Lower leg skin (tissue), 3 donors: Measurements from ENCODE around the gene STN1.

ENCODE experiments used
- CTCF ChIP-seq, 3 donors: fragments of 450-650 bp; IDR thresholded peaks; one replicate each; pipeline ENCODE4 v1.5.1; 2016; ENCODE audit warnings: antibody characterized with exemption in 3 of 3, mild to moderate bottlenecking in 3 of 3, moderate library complexity in 2 of 3
- POLR2A ChIP-seq, 2 donors: fragments of 450-650 bp; IDR thresholded peaks; one replicate each; pipeline ENCODE4 v1.6.1; 2016 to 2017; ENCODE audit warnings: antibody characterized with exemption in 2 of 2, mild to moderate bottlenecking in 1 of 2, moderate library complexity in 1 of 2

GRCh38 chr10:103919648-103920025 lies 1.7 kb upstream of the STN1 start:
- no peak for TF ChIP-seq CTCF (IDR thresholded peaks at IDR 0.05)
- no peak for TF ChIP-seq POLR2A (IDR thresholded peaks at IDR 0.05)
